Keratinocyte (primary cell): Measurements from ENCODE around the gene TTC28.

Source experiments
- CTCF ChIP-seq, 3 experiments: IDR thresholded peaks in 1 of 3; conservative IDR thresholded peaks in 1 of 3; optimal IDR thresholded peaks in 1 of 3; 2 replicates in 2 of 3; 3 replicates in 1 of 3; pipeline versions ENCODE3 to v1.5.1; 2011; ENCODE audit warnings: low read length in 3 of 3, mild to moderate bottlenecking in 3 of 3, moderate library complexity in 2 of 3, control low read depth in 1 of 3, inconsistent platforms in 1 of 3; ENCODE audit not compliant: insufficient read depth in 2 of 3; ENCODE audit errors: extremely low read depth in 1 of 3
- EZH2 ChIP-seq: IDR thresholded peaks from one replicate; pipeline ENCODE4 v1.6.1; 2012; ENCODE audit warnings: inconsistent platforms, mild to moderate bottlenecking, low read length, moderate library complexity

GRCh38 chr22:27997538-27997937 lies 682.1 kb downstream of the TTC28 start:
- TF ChIP-seq CTCF (optimal IDR thresholded peaks at IDR 0.05 in 1 of 3, IDR thresholded peaks at IDR 0.05 in 1 of 3, conservative IDR thresholded peaks at IDR 0.05 in 1 of 3; ENCODE audit: extremely low read depth in 1 of 3, insufficient read depth in 2 of 3, low read length in 3 of 3) (no peak), EZH2 (no peak)
